ENCODE data around the gene CCDC3.
A peak's percentile ranks its signal among the peaks of the same experiment; 100 is the strongest.
"Not testable (repeated sequence)": the region's sequence is repeated elsewhere in the genome, so short reads cannot be mapped to it uniquely, and the experiment has no call there.

The CCDC3 gene

GRCh38 chr10:12888470-12888869 lies 113.0 kb downstream of the CCDC3 start:
- DNase-seq (ENCODE audit: low read depth in 2 of 2), result no peak

DNA sequence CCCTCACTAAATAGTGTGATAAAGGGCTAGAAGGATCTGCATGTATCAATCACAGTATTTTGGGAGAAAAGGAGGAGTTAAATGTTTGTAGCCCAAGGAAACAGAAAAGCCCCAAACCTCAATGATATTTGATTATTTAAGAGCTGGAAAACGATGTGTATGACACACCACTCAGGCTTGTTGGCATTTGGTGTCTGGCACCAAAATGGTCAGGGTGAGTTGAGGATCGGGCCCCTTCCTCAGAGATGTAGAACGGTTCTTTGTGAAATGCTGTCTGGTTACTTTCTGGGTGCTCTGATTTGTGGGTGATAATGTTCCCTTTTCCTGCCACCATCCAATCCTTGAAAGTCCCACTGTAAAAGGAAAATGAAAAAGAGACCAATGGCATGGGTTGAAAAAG lies 113.7 kb downstream of the CCDC3 start:
- no peak for DNase-seq (ENCODE audit: low read depth in 2 of 2)

DNA sequence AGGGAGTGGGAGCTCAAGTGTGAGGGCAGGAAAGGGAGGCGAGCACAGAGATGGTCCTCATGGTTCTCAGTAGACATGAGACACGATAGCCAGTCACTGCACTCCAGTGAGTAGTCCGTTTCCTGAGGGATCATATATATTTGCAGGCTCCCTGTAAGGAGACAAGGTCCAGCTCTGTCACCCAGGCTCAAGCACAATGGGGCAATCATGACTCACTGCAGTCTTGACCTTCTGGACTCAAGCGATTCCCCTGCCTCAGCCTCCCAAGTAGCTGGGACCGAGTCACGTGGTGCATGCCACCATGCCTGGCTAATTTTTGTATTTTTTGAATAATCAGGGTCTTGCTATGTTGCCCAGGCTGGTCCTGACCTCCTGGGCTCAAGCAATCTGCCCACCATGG lies 116.7 kb downstream of the CCDC3 start:
- no peak for DNase-seq (ENCODE audit: low read depth in 2 of 2)

DNA sequence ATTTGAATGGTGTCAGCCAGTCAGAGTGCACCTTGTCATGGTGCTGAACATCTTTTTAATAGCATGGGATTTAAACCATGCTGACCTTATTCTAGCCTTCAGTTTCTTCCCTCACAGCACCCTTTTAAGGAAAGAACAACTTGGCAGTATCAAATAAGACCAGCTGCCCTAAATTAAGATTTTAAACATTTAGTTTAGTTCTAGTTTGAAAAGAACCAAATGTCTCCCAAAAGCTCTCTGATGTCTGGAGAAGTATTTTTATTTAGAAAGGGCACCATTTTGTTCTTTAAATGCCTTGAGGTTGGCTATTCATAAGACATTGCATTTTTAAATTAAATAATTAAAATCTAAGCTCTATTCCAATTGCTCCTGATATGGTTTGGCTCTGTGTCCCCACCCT lies 121.1 kb downstream of the CCDC3 start:
- DNase-seq (ENCODE audit: low read depth in 2 of 2), result no peak

DNA sequence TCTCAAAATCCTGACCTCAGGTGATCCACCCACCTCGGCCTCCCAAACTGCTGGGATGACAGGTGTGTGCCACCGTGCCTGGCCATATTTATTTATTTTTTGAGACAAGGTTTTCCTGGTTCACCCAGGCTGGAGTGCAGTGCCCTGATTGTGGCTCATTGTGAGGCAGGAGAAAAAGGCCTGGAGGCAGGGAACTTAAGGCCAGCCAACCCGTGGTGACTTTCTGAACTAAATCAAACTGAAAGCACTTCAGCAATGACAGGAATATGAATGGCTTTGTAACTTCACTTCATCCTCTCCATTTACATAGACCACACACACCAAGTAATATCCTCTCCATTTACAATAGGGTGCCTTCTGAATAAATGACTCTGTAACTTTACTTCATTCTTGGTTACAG lies 124.4 kb downstream of the CCDC3 start:
- no peak for DNase-seq (ENCODE audit: low read depth in 2 of 2)

DNA sequence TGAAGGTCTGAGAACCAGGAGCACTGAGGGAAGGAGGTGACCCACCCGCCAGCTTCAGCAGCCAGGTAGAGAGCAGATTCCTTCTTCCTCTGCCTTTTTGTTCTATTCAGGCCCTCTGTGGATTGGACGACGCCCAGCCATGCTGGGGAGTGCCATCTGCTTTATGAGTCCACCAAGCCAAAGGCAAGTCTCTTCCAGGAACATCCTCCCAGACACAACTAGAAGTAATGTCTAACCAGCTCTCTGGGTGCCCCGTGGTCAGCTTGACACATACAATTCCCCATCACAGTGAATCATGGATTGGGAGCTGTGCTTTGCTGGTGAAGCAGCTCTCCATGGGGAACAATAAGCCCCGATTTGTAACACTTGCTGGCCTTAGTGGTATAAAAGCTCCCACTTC lies 125.2 kb downstream of the CCDC3 start:
- no peak for DNase-seq (ENCODE audit: low read depth in 2 of 2)

GRCh38 chr10:12875100-12875499 lies 126.4 kb downstream of the CCDC3 start:
- no peak for DNase-seq (ENCODE audit: low read depth in 2 of 2)

- DNase-seq (ENCODE audit: low read depth in 2 of 2), result no peak
Measured at GRCh38 chr10:12874501-12874900, 127.0 kb downstream of the CCDC3 start.

GRCh38 chr10:12873172-12873571 lies 128.3 kb downstream of the CCDC3 start:
- no peak for DNase-seq (ENCODE audit: low read depth in 2 of 2)

- DNase-seq (ENCODE audit: low read depth in 2 of 2), result no peak
Measured at GRCh38 chr10:12872577-12872976, 128.9 kb downstream of the CCDC3 start.

DNA sequence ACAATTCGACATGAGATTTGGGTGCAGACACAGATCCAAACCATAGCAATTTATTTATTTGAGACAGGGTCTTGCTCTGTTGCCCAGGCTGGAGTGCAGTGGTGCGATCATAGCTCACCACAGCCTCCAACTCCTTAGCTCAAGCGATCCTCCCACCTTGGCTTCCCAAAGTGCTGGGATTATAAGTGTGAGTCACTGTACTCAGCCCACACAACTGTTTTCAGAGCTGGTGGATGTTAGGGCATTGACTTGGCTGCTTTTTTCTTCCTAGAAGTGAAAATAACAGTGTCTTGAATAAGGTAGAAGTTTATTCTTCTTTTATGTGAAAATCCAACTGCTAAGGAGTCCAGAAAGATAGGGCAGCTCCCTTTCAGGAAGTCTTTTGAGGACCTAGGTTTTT lies 132.1 kb downstream of the CCDC3 start:
- DNase-seq (ENCODE audit: low read depth in 2 of 2), result no peak

DNA sequence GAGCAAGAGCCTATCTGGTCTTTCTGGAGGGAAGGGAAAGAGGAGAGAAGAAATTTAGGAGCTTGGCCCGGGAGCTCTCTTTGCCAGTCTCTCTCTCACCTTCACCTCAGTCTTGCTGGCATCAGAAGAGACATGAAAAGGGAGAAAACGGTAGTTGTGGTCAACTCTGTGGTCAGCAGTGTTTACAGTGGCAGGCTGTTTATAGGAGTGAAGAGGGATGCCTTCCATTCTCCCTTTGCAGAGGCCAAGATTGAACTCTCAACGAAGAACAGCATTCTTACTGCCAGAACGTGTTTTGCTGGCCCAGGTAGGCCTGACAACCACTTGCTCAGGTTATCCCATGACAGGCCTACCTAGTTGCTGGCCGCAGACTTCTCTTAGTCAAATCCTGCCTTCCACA lies 133.3 kb downstream of the CCDC3 start:
- DNase-seq (ENCODE audit: low read depth in 2 of 2), result no peak

DNA sequence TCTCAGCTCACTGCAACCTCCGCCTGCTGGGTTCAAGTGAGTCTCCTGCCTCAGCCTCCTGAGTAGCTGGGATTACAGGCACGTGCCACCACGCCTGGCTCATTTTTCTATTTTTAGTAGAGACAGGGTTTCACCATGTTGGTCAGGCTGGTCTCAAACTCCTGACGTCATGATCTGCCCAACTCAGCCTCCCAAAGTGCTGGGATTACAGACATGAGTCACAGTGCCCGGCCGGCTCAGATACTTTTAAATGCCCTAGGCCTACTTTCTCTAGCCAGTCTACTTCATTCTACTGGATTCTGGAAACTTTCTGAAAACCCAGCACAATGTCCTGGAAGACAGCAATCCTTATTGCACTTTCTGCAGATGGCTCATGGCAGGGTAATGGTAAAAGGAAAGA lies 136.0 kb downstream of the CCDC3 start:
- DNase-seq (ENCODE audit: low read depth in 2 of 2), result not testable (repeated sequence)

DNA sequence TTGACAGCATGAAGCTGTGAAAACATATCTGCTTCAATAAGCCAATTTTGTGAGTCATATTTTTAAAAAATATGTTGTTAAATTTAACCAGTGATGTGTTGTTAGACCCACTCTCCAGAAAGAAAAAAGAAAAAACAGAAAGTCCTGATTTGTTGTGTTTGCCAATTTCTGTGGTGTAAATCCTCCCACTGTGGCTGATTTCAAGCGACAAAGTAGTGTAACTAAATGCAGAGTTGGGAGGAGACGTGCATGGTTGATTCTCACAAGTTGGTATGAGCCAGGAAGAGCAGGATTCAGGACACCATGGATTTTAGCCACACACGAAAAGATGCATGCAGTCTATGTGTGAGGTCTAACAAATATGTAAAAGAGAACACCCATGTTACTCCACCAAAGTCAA lies 139.1 kb downstream of the CCDC3 start:
- DNase-seq (ENCODE audit: low read depth in 2 of 2), result no peak

DNA sequence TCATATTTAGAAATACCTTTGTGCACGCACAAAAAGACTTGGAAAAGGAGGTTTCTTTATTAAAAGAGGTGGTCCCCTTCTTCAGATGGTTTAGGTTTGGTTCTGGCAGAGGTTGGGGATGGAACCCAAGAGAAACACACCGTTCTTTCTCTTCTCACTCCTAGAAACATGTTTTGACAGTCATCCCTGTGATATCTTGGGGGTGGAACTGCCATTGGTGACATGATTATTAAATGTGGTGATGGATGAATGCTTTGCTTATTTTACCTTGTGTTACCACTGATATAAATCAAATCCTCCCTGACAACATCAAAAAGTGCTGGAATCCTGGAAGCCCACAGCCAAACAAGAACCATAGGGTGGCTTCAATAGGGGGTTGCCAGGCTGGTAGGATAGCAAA lies 146.5 kb downstream of the CCDC3 start:
- DNase-seq (ENCODE audit: low read depth in 2 of 2), result no peak

GRCh38 chr10:12852687-12853086 lies 148.8 kb downstream of the CCDC3 start:
- peak; percentile 70 to 71 for DNase-seq (ENCODE audit: low read depth in 2 of 2)

GRCh38 chr10:12849319-12850181 lies 152.0 kb downstream of the CCDC3 start:
- no peak for DNase-seq (ENCODE audit: low read depth in 2 of 2)

DNA sequence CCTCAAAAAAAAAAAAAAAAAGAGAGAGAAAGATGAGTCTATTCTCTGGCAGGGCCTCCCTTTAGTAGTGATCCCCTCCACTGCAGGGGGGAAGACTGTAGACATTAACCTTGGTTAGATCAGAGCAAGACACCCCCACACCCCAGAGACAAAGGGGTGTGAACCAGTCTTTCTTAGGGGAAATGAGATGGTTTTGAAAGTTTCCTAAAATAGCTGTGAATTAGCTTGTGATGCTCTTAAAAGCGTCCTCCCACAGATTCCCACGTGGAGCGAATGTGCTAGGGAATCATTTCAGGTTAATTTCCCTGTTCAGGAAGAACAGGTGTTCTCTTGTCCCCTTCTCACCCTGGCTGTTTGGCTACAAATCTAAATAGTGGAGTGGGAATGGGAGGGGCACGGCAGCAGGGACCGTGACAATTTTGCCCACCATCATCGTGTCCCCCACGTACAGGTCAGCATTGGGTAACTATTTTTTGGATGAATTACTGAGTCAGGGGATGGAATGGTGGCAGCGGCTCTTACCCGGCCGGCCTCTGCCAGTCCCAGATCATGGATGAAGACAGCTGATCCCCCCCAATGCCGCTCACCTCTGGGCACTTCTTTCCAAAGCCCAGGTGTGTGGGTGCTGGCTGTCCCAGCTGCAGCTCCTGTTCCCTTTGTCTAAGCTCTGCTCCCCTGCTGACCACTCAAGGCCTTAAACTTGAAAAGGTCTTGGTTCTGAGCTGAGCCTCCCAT lies 152.9 kb downstream of the CCDC3 start:
- no peak for DNase-seq (ENCODE audit: low read depth in 2 of 2)

- no peak for DNase-seq (ENCODE audit: low read depth in 2 of 2)
Measured at GRCh38 chr10:12847361-12847975, 154.0 kb downstream of the CCDC3 start.

GRCh38 chr10:12846718-12847117 lies 154.8 kb downstream of the CCDC3 start:
- DNase-seq (ENCODE audit: low read depth in 2 of 2), result no peak
